GM18868 (cell line): ENCODE results near the gene ANKRD31.
"Not testable (repeated sequence)": the region's sequence is repeated elsewhere in the genome, so short reads cannot be mapped to it uniquely, and the experiment has no call there.

Source experiments
- ATAC-seq: cut with Tn5 transposase; IDR thresholded peaks from one replicate; pipeline ENCODE4 v1.9.1; 2021; ENCODE audit warnings: mild to moderate bottlenecking, moderate library complexity; ENCODE audit not compliant: unreplicated experiment

ANKRD31 gene

DNA sequence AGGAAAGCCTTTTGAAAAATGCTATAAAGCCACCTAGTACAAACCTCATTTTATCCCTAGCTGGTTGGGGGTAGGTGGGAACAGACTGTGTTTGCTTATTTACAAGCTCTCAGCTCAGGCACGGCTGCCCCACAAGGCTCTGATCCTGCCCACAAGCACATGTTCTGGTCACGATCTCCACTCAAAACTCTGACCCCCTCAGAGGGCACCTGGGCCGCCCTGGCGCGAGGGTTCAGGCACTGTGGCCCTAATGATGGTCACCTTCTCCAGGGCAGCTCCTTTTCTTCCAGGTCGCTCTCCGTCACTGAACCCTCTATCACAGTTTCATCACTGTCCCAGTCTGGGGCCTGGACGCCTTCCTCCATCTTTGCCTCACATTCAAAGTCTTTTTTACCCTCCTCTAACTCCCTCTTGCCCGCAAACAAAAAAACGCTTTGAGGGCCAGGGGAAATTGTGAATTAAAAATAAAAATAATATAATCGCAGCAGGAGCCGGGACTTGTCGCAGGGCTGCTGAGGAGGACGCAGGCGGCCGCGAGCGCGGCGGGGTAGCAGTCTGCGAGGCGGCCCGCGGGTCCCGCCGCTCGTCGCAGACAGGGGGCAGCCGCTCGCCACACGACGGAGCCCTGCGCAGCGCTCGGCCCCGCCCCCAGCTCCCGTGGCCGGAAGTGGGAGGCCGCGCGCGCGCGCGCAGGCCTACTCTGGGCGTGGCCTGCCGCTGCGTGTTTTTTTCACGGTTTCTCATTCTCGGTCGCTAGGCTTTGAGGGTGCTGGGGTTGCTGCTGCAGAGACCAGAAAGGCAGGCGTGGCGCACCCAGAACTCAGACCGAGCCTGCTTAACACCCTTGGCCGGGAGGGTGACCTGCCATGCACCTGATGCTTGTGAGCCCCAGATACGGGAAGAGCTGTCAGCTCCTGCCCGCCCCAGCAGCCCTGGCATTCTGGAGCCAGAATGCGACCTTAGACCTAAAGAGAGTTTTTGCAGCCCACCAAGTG is at the start of gene ANKRD31:
Gene ANKRD31, minus strand, starts transcription at position 557 of the 995 bp plus-strand sequence. Its CDS starts 192 bp downstream, at position 365.
- ATAC-seq, result peak; percentile 99

GRCh38 chr5:75286211-75286773 is 49.6 kb upstream of the ANKRD31 start:
- ATAC-seq, result no peak

DNA sequence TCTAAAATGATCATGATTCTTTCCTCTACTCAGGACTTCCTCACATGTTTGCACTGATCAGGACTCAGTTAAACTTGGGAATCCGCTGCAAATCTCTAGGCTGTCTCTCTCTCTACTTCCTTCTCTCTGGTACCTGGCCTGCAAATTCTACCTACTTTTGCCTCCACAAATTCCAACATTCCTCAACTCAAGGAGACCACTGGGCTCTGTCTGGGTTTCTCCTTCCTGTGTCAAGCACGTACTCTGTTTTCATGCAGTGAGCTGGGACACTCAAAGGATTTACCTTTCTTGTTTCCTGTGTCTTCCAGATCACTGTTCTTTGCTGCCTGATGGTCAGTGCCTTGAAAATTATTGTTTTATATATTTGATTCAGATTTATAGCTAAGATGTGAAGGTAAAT is 45.9 kb upstream of the ANKRD31 start:
- ATAC-seq, result no peak

DNA sequence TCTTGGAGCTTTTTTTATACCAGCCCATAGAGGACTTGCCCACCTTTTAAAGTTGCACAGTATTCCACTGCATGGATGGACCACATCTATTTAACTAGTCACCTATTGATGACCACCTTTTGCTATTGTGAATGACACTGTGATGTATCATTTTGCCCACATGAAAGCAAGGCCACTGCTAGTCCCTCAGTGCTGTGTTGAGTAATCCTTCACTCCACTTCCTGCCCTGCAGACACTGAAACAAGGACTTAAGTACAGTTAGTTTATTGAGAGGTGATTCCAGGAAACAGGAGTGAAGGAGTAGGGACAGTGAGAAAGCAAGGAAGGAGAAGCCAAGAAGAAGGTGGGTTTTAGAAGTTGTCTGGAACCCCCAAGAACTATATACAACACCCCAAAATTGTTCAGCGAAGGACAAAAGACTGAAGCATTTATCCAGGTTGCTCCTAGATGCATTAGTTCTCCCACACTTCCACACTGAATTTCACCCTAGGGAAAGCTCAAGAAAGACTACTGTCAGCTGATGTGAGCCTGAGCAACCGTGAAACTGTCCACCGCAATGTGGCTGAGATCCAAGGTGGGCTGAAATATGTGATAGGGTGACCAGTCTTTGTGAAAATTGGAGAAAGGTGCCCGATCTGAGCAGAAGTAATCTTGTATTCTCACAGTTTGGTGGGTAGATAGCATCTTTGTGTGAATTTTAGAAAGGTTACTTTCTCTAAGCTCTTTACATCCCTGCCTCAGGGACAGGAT is 45.2 kb upstream of the ANKRD31 start:
- no peak for ATAC-seq

DNA sequence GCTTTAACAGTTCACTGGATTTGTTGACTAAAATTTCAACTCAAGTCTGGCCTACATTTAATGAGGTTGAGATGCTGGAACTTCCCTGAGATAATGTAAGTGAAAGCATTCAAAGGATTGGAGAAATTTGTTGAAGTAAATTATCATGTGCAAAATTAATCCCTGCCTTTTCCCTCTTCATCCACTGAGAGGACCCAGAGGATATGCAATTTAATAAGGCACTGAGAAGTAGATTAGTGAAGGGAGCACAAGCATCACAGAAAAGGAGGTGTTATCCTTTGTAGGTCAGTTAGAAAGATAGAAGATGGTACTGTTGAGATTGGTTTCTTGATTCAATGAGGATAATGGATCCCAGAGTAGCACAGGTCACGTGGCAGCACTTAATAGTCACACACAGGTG is 42.6 kb upstream of the ANKRD31 start:
- ATAC-seq, result no peak

GRCh38 chr5:75277463-75277862 is 40.8 kb upstream of the ANKRD31 start:
- no peak for ATAC-seq

DNA sequence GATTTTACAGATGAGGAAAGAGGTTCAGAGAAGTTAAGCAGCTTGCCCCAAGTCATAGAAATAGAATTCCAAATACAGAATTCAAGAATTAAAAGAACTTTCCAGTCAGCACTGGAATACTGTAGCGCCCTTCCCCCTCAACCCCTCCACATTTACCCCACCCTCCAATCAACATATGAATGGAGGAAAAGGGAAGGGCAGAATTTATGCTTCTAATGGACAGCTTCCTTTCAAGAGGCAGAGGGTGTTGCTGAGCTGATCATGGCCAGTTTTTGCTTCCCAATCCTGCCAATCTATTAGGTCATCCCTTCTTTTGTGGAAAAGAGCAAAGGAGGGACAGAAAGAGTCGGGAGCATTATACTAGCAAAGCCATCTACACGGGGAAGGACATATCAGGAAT is 39.1 kb upstream of the ANKRD31 start:
- no peak for ATAC-seq

DNA sequence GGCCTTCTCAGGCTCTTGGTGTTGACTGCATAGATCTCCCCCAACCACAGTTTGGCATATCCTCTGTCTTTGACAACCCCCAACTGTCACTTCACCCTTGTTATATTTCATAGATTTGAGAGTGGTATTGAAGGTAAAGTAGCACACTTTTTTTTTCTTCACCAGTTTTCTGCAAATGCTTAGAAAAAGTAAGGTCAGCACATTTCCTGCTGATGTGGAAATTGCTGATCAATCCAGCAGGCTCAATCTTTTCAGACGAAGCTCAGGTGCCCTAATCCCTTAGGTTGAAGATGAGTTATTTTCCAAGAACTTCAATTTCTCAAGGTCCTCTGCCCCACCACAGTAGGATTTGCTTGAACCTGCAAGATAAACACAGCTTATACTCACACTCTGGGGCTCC is 38.5 kb upstream of the ANKRD31 start:
- ATAC-seq, result no peak

GRCh38 chr5:75274486-75274885 is 37.8 kb upstream of the ANKRD31 start:
- ATAC-seq, result no peak

DNA sequence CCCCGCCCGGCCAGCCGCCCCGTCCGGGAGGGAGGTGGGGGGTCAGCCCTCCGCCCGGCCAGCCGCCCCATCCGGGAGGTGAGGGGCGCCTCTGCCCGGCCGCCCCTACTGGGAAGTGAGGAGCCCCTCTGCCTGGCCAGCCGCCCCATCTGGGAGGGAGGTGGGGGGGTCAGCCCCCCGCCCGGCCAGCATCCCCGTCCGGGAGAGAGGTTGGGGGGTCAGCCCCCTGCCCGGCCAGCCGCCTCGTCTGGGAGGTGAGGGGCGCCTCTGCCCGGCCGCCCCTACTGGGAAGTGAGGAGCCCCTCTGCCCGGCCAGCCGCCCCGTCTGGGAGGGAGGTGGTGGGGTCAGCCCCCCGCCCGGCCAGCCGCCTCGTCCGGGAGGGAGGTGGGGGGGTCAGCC is 33.9 kb upstream of the ANKRD31 start:
- ATAC-seq, result not testable (repeated sequence)

- no peak for ATAC-seq
Measured at GRCh38 chr5:75265731-75266130, 29.1 kb upstream of the ANKRD31 start.

DNA sequence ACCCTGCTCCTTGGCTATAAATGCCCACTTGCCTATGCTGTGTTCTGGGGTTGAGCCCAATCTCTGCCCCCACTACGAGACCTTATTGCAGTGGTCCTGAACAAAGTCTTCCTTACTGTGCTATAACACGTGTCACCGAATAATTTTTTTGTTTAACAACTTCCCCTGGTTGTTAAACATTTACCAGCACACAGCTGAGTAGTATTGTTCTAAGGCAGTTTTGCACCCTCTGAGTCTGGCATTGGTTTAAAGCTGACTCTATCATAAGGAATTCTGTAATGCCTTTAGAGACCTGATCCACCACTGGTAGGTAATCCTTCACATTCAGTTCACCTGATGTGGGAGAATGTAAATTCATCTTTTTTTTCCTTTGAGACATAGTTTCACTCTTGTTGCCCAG is 25.6 kb upstream of the ANKRD31 start:
- no peak for ATAC-seq

DNA sequence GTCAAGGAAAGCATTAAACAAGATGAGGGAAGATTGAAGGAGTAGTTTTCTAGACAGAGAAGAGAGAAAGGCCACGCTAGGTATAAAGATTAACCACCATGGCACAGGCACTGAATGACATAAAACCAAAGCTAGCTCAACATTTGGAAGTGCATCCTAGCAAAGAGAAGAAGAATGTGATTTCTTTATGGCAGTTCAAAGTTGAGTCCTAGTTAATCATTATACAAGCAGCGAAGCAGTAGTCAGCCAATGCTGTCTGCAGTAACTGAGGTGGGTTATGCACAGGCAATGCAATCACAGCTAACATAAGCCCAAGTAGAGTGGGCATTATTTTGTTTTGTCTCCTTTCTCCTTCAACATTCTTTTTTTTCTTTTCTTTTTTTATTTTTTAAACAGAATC is 24.0 kb upstream of the ANKRD31 start:
- ATAC-seq, result no peak

GRCh38 chr5:75250452-75250851 is 13.8 kb upstream of the ANKRD31 start:
- ATAC-seq, result not testable (repeated sequence)

GRCh38 chr5:75245023-75245422 is 8.3 kb upstream of the ANKRD31 start:
- no peak for ATAC-seq

GRCh38 chr5:75243510-75243909 is 6.8 kb upstream of the ANKRD31 start:
- ATAC-seq, result no peak

DNA sequence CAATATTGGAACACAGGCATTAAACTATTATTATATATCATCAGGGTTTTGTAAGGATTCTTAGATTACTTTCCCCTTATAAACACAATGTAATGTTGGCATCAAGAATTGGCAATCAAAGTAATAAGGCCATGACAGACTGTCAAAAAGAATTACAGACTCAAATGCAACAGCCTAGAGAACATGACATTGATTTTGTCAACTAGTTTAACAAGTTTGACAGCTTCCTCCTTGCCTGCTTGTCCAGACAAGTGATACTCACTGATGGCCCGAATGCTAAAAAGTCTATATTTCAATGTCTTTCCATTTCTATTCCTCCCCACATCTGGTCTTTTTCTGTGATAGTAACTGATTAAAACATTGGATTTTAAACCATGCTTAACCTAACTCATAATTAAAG is 6.4 kb upstream of the ANKRD31 start:
- ATAC-seq, result no peak

GRCh38 chr5:75242067-75242466 is 5.4 kb upstream of the ANKRD31 start:
- ATAC-seq, result no peak

DNA sequence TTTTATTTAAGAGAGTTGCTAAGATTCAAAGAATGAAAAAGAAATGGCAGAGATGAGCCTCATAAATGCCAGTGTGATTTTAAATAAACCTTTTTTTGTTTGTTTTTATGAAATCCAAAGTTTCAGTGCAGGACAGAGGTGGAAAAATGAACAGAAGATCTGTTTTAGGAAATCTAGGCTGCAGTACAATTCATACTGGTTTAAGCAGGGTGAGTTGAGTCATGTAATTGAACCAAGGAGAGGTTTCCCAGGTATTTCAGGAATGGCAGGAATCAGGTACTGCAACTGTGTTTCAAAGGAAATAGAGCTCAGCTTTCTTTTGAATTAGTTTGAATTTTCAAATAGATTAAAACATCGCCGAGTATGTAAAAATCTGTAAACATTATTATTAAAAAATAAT is 3.0 kb upstream of the ANKRD31 start:
- ATAC-seq, result no peak

DNA sequence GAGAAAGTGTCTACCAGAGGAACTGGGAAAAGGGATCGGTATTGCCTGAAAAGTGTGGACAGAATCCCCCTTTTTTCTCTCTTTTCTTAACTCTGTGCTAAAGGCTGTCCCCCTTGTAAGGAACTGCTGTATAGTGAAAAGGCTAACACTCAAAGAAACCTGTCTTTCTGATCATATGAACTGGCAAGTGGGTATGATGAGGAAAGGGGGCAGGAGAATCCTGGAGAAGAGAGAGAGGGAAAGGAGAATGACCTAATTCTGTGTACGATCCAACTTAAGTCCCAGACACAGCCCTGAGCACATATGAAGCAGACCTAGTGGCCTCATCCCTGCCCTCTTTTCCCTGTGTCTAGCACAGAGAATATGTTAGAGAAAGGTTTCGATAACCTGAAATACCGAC is 967 bp downstream of the ANKRD31 start:
- no peak for ATAC-seq

GRCh38 chr5:75234251-75234650 is 2.4 kb downstream of the ANKRD31 start:
- no peak for ATAC-seq

- no peak for ATAC-seq
Measured at GRCh38 chr5:75226916-75227315, 9.8 kb downstream of the ANKRD31 start.
